Lower leg skin (tissue), 3 donors: ENCODE data around the gene C10orf71.

Experiments
- CTCF ChIP-seq, 3 donors: fragments of 450-650 bp; IDR thresholded peaks; one replicate each; pipeline ENCODE4 v1.5.1; 2016; ENCODE audit warnings: antibody characterized with exemption in 3 of 3, mild to moderate bottlenecking in 3 of 3, moderate library complexity in 2 of 3
- POLR2A ChIP-seq, 2 donors: fragments of 450-650 bp; IDR thresholded peaks; one replicate each; pipeline ENCODE4 v1.6.1; 2016 to 2017; ENCODE audit warnings: antibody characterized with exemption in 2 of 2, mild to moderate bottlenecking in 1 of 2, moderate library complexity in 1 of 2

- TF ChIP-seq CTCF (IDR thresholded peaks at IDR 0.05) (no peak), POLR2A (IDR thresholded peaks at IDR 0.05) (no peak)
Observed at GRCh38 chr10:49330127-49330665, 31.2 kb downstream of the C10orf71 start.
